Spleen (tissue), 11 donors: ENCODE measurements around the gene NUDT19. TPM values are rescaled to one million over a fixed set of nuclear protein-coding genes. Genes with fewer than 3 reads are reported as not detected.

Experiments
- DNase-seq: peaks from one replicate; pipeline ENCODE4 v3.0.0-alpha.2; 2020
- H3K27ac ChIP-seq, 8 donors: fragments of 200-600 bp; sonication (generic) in 7 of 8; 1 replicate in 4 of 8; 2 replicates in 4 of 8; pipeline versions ENCODE4 v1.5.0 to v1.8.0; 2016 to 2021; ENCODE audit warnings: inconsistent platforms in 4 of 8, mild to moderate bottlenecking in 4 of 8, moderate library complexity in 1 of 8
- H3K27me3 ChIP-seq, 7 donors: fragments of 200-600 bp; sonication (generic) in 6 of 7; replicated peaks in 1 of 7; 1 replicate in 4 of 7; 2 replicates in 3 of 7; pipeline versions ENCODE4 v1.5.0 to v1.8.0; 2016 to 2021; ENCODE audit warnings: inconsistent platforms in 3 of 7, mild to moderate bottlenecking in 1 of 7
- H3K36me3 ChIP-seq, 6 donors: fragments of 200-600 bp; sonication (generic) in 5 of 6; 1 replicate in 4 of 6; 2 replicates in 2 of 6; pipeline versions ENCODE4 v1.5.0 to v1.8.0; 2016 to 2021; ENCODE audit warnings: inconsistent platforms in 2 of 6
- H3K4me1 ChIP-seq, 6 donors: fragments of 200-600 bp; sonication (generic) in 5 of 6; 1 replicate in 3 of 6; 2 replicates in 3 of 6; pipeline versions ENCODE4 v1.5.0 to v1.8.0; 2016 to 2021; ENCODE audit warnings: inconsistent platforms in 3 of 6
- H3K4me3 ChIP-seq, 8 donors: fragments of 200-600 bp; sonication (generic) in 7 of 8; 1 replicate in 4 of 8; 2 replicates in 4 of 8; pipeline versions ENCODE4 v1.5.0 to v1.8.0; 2016 to 2021; ENCODE audit warnings: inconsistent platforms in 4 of 8, mild to moderate bottlenecking in 4 of 8, moderate library complexity in 2 of 8
- H3K9me3 ChIP-seq, 8 donors: fragments of 200-600 bp; sonication (generic) in 7 of 8; 1 replicate in 4 of 8; 2 replicates in 4 of 8; pipeline versions ENCODE4 v1.5.0 to v1.8.0; 2016 to 2021; ENCODE audit warnings: inconsistent platforms in 4 of 8
- CTCF ChIP-seq, 11 experiments: fragments of 200-600 bp in 7 of 11; fragments of 450-650 bp in 4 of 11; sonication (generic) in 4 of 11; IDR thresholded peaks in 8 of 11; conservative IDR thresholded peaks in 3 of 11; 1 replicate in 7 of 11; 2 replicates in 4 of 11; pipeline versions ENCODE4 v1.4.0 to v1.8.0; 2016 to 2021; ENCODE audit warnings: antibody characterized with exemption in 11 of 11, inconsistent platforms in 4 of 11, mild to moderate bottlenecking in 1 of 11
- POLR2A ChIP-seq, 3 donors: fragments of 450-650 bp; IDR thresholded peaks; one replicate each; pipeline ENCODE4 v1.5.1; 2017; ENCODE audit warnings: antibody characterized with exemption in 3 of 3, mild to moderate bottlenecking in 1 of 3
- POLR2AphosphoS5 ChIP-seq, 3 donors: sonication (generic); formaldehyde crosslinking; IDR thresholded peaks; one replicate each; pipeline ENCODE4 v1.5.1; 2017; ENCODE audit warnings: antibody characterized with exemption in 3 of 3
- WGBS, 5 donors: extraction: QIAGEN DNeasy Blood & Tissue Kit in 3 of 5; methylation state at CpG; one replicate each; pipeline versions ENCODE4 v1.1.5 to v1.1.7; 2013 to 2018; 5-methylcytosine and 5-hydroxymethylcytosine counted together
- intact Hi-C: fragments of 100-400 bp; cut with DNase I; formaldehyde crosslinking; loops from one replicate; pipeline ENCODE4 v1.15.0; 2023; ENCODE audit warnings: low total_unique reads
- polyA plus RNA-seq, 3 donors: library from polyadenylated mRNA; stranded (reverse); fragments of 200-250 nt; gene quantifications; one replicate each; pipeline ENCODE4 v1.2.1, GENCODE V29; 2013
- total RNA-seq, 7 donors: library from RNA; depleted of rRNA in 3 of 7; stranded (reverse); fragments of >200 nt in 3 of 7; fragmentation: NEBNext Ultra II Directional in 4 of 7; extraction: Animal tissue kit (Norgen Biotek cat#: 25700) in 4 of 7; gene quantifications; one replicate each; pipeline versions ENCODE4 v1.1.0 to v1.2.1, GENCODE V29; 2016 to 2021
- donor health status: healthy with polysubstance abuse.
- donor health status: DM: no; HTN: no; CAD: no; lungs with moderate emphysema.
- donor health status: DM: no; HTN: no; CAD: no.
- donor health status: Bipolar disorder and iron deficiency.
- donor health status: healthy.
- donor health status: DM: no; HTN: no; CAD: no.
- donor health status: DM: yes; HTN: yes; CAD: no.

NUDT19 gene
- total and polyA plus RNA-seq, 10 donors: 4.9 to 18.4 (median 11.0) TPM

GRCh38 chr19:32748948-32749347 lies 57.3 kb downstream of the NUDT19 start:
- no peaks in the 10 kb centered on the region for H3K4me1 ChIP-seq
- 56 to 73% (median 63%) methylated on average over 3 of the region's 3 CpGs for WGBS, 5 donors
- peaks cover 0 to 65% (median 0%) of the 10 kb centered on the region in 7 donors for H3K27me3 ChIP-seq
- no peak overlapping the region for H3K4me3 ChIP-seq
- no peak for DNase-seq
- intact Hi-C loops: no loop called here
- TF ChIP-seq POLR2AphosphoS5 (IDR thresholded peaks at IDR 0.05): no peak
- TF ChIP-seq CTCF (IDR thresholded peaks at IDR 0.05 in 8 of 11, conservative IDR thresholded peaks at IDR 0.05 in 3 of 11): no peak
- no peak for TF ChIP-seq POLR2A (IDR thresholded peaks at IDR 0.05)
- H3K36me3 ChIP-seq: no peaks in the 10 kb centered on the region
- no peak overlapping the region for H3K27ac ChIP-seq
- no peaks in the 10 kb centered on the region for H3K9me3 ChIP-seq

- Histone ChIP-seq H3K4me1 (no peaks in the 10 kb centered on the region), H3K27me3 (peaks cover 0 to 65% (median 0%) of the 10 kb centered on the region in 7 donors), H3K36me3 (no peaks in the 10 kb centered on the region), H3K4me3 (no peak overlapping the region), H3K9me3 (no peaks in the 10 kb centered on the region), H3K27ac (no peak overlapping the region)
- WGBS, 5 donors: 68 to 81% (median 72%) methylated on average over 6 of the region's 6 CpGs
- TF ChIP-seq POLR2AphosphoS5 (IDR thresholded peaks at IDR 0.05) (no peak), POLR2A (IDR thresholded peaks at IDR 0.05) (no peak), CTCF (IDR thresholded peaks at IDR 0.05 in 8 of 11, conservative IDR thresholded peaks at IDR 0.05 in 3 of 11) (no peak)
- DNase-seq: no peak
- intact Hi-C loops: no loop called here
Measured at GRCh38 chr19:32749361-32749760, 57.7 kb downstream of the NUDT19 start.

DNA sequence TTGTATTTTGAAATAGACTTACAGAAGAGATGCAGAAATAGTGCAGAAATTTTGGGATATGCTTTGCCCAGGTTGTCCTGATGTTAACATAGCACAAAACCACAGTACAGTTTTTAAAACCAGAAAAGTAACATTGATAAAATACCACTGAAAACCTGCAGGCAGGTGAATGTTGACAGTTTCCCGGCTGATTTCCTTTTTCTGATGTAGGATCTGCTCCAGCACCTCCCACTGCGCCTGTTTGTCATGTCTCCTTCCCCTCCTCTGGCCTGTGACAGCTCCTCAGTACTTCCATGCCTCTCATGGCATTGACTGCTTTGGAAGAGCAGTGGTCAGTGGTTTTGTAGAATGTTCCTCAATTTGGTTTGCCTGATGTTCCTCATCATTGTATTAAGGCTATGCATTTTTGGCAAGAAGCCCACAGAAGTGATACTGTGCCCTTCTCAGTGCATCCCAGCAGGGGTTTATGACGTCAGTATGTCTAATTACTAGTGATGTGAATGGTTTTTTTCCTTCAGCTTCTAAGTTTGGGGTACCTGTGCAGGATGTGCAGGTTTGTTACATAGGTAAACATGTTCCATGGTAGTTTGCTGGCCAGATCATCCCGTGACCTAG lies 58.9 kb downstream of the NUDT19 start:
- Histone ChIP-seq H3K4me3 (no peak overlapping the region), H3K36me3 (no peaks in the 10 kb centered on the region), H3K9me3 (no peaks in the 10 kb centered on the region), H3K27ac (no peak overlapping the region), H3K4me1 (no peaks in the 10 kb centered on the region), H3K27me3 (peaks cover 0 to 63% (median 0%) of the 10 kb centered on the region in 7 donors)
- TF ChIP-seq CTCF (IDR thresholded peaks at IDR 0.05 in 8 of 11, conservative IDR thresholded peaks at IDR 0.05 in 3 of 11) (no peak), POLR2A (IDR thresholded peaks at IDR 0.05) (no peak), POLR2AphosphoS5 (IDR thresholded peaks at IDR 0.05) (no peak)
- no peak for DNase-seq
- intact Hi-C loops: no loop called here
- WGBS, 5 donors: 42 to 55% (median 50%) methylated on average over 4 of the region's 4 CpGs

DNA sequence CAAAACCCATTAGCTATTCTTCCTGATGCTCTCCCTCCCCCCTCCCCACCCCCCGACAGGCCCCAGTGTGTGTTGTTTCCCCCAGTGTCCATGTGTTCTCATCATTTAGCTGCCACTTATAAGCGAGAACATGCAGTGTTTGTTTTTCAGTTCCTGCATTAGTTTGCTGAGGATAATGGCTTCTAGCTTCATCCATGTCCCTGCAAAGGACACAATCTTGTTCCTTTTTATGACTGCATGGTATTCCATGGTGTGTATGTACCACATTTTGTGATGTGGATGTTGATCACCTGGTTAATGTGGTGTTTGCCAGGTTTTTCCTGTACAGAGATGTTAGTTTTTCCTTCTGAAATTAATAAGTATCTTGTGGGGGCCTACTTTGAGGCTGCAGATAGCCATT lies 59.4 kb downstream of the NUDT19 start:
- H3K4me1 ChIP-seq: no peaks in the 10 kb centered on the region
- TF ChIP-seq CTCF (IDR thresholded peaks at IDR 0.05 in 8 of 11, conservative IDR thresholded peaks at IDR 0.05 in 3 of 11) (no peak), POLR2AphosphoS5 (IDR thresholded peaks at IDR 0.05) (no peak), POLR2A (IDR thresholded peaks at IDR 0.05) (no peak)
- no peak overlapping the region for H3K27ac ChIP-seq
- no peak for DNase-seq
- intact Hi-C loops: no loop called here
- H3K36me3 ChIP-seq: no peaks in the 10 kb centered on the region
- peaks cover 0 to 63% (median 0%) of the 10 kb centered on the region in 7 donors for H3K27me3 ChIP-seq
- H3K4me3 ChIP-seq: no peak overlapping the region
- 58 to 88% (median 83%) methylated on average over 2 of the region's 2 CpGs for WGBS, 5 donors
- H3K9me3 ChIP-seq: no peaks in the 10 kb centered on the region
